A549 (cell line): ENCODE results near the gene CADM1. TPM values are rescaled to one million over a fixed set of nuclear protein-coding genes. Genes with fewer than 3 reads are reported as not detected.

Experiments
- ATAC-seq, 2 experiments: fragments of 200-7000 bp in 1 of 2; fragments of >200 bp in 1 of 2; cut with Nextera tagmentation in 1 of 2; cut with Tn5 transposase in 1 of 2; 3 replicates each; pipeline versions ENCODE4 v1.8.0 to v1.9.1; 2018 to 2020; ENCODE audit warnings: mild to moderate bottlenecking in 1 of 2, moderate library complexity in 1 of 2
- CTCF ChIA-PET: fragments of 300-600 bp; sonication (Branson Sonifier 250); formaldehyde crosslinking; extraction: SDS; loops from one replicate; lab custom pipeline; 2021; ENCODE audit warnings: antibody characterized with exemption, inconsistent platforms; lab: Yijun Ruan, JAX
- POLR2A ChIA-PET: fragments of 350-600 bp; formaldehyde crosslinking; extraction: SDS; loops from one replicate; lab custom pipeline; 2021; ENCODE audit warnings: antibody characterized with exemption, inconsistent platforms; lab: Yijun Ruan, JAX
- DNase-seq, 2 experiments: peaks; one replicate each; pipeline versions ENCODE4 v3.0.0 to v3.0.0-alpha.2; 2011 to 2016; ENCODE audit warnings: low read depth in 1 of 2, low spot score in 1 of 2
- FAIRE-seq: peaks from 2 replicates; lab custom pipeline; 2011; peaks lifted over from hg19 to GRCh38; lab: Jason Lieb, UNC
- H3K27ac ChIP-seq, 2 experiments: fragments of >200 bp; sonication (Bioruptor Twin); formaldehyde crosslinking; 3 replicates each; pipeline ENCODE4 v1.5.1; 2016 to 2017
- H3K4me1 ChIP-seq: fragments of >200 bp; sonication (Bioruptor Twin); formaldehyde crosslinking; 3 replicates; pipeline ENCODE4 v1.6.1; 2016
- H3K4me2 ChIP-seq: fragments of >200 bp; sonication (Bioruptor Twin); formaldehyde crosslinking; 3 replicates; pipeline ENCODE4 v1.6.1; 2016
- H3K4me3 ChIP-seq: fragments of >200 bp; sonication (Bioruptor Twin); formaldehyde crosslinking; 3 replicates; pipeline ENCODE4 v1.5.1; 2016
- H3K9me3 ChIP-seq: fragments of >200 bp; sonication (Bioruptor Twin); formaldehyde crosslinking; 3 replicates; pipeline ENCODE4 v1.6.1; 2016
- CHD2 ChIP-seq: fragments of 150-350 bp; IDR thresholded peaks from 2 replicates; pipeline ENCODE4 v1.6.1; 2014; ENCODE audit warnings: low read length; ENCODE audit not compliant: partially characterized antibody
- CHD4 ChIP-seq: fragments of 200-600 bp; sonication (generic); IDR thresholded peaks from 2 replicates; pipeline ENCODE4 v1.6.1; 2016; ENCODE audit warnings: antibody characterized with exemption, mild to moderate bottlenecking, borderline replicate concordance
- EHF ChIP-seq: fragments of 250-450 bp; sonication (Bioruptor Pico); IDR thresholded peaks from 2 replicates; pipeline ENCODE4 v1.5.0; 2020; ENCODE audit warnings: mild to moderate bottlenecking
- ESRRA ChIP-seq: fragments of 150-350 bp; IDR thresholded peaks from 2 replicates; pipeline ENCODE4 v1.6.1; 2014; ENCODE audit warnings: mild to moderate bottlenecking, low read length, borderline replicate concordance
- FOSB ChIP-seq: fragments of 250-450 bp; sonication (Bioruptor Pico); IDR thresholded peaks from 2 replicates; pipeline ENCODE4 v1.5.0; 2020; ENCODE audit warnings: mild to moderate bottlenecking, moderate library complexity
- FOSL2 ChIP-seq, 2 experiments: fragments of 450-650 bp in 1 of 2; fragments of >200 bp in 1 of 2; sonication (Bioruptor Twin) in 1 of 2; formaldehyde crosslinking; IDR thresholded peaks; 2 replicates each; pipeline versions ENCODE4 v1.5.0 to v1.6.1; 2016 to 2020; ENCODE audit warnings: mild to moderate bottlenecking in 1 of 2, moderate library complexity in 1 of 2
- MAZ ChIP-seq: fragments of 150-350 bp; IDR thresholded peaks from 2 replicates; pipeline ENCODE4 v1.6.1; 2014; ENCODE audit warnings: antibody characterized with exemption, low read depth, low read length, borderline replicate concordance
- PHF8 ChIP-seq: fragments of 200-600 bp; sonication (generic); IDR thresholded peaks from 2 replicates; pipeline ENCODE4 v1.6.1; 2016; ENCODE audit warnings: low read depth, mild to moderate bottlenecking, antibody characterized with exemption, moderate library complexity, borderline replicate concordance
- RARB ChIP-seq: fragments of 250-450 bp; sonication (Bioruptor Pico); IDR thresholded peaks from 2 replicates; pipeline ENCODE4 v1.8.0; 2021; ENCODE audit warnings: mild to moderate bottlenecking, moderate library complexity
- RCOR1 ChIP-seq: fragments of 150-350 bp; IDR thresholded peaks from 2 replicates; pipeline ENCODE4 v1.6.1; 2014; ENCODE audit warnings: antibody characterized with exemption, low read length, low read depth
- TFCP2L1 ChIP-seq: fragments of 250-450 bp; sonication (Bioruptor Pico); IDR thresholded peaks from 2 replicates; pipeline ENCODE4 v1.5.0; 2021; ENCODE audit warnings: mild to moderate bottlenecking
- WGBS: methylation state at CpG from one replicate; pipeline ENCODE4 v1.1.6; 2017; ENCODE audit errors: missing lambda C conversion rate; 5-methylcytosine and 5-hydroxymethylcytosine counted together
- polyA plus RNA-seq, 4 experiments: library from polyadenylated mRNA; depleted of rRNA in 3 of 4; stranded (reverse); fragments of >200 nt; fragmentation: RNase III in 1 of 4; extraction: RNeasy Plus Mini Kit Qiagen cat#74134 plus additional on column Dnase treatment in 1 of 4; gene quantifications; 2 replicates in 3 of 4; 3 replicates in 1 of 4; pipeline ENCODE4 v1.2.3, GENCODE V29; 2011 to 2017
- TF ChIP-seq, protein P1 (sequence below): fragments of >200 bp; sonication (Bioruptor Twin); formaldehyde crosslinking; IDR thresholded peaks from 3 replicates; pipeline ENCODE4 v1.6.1; 2016
- TF ChIP-seq, protein P2 (sequence below): IDR thresholded peaks from 2 replicates; pipeline ENCODE4 v1.6.1; 2012; ENCODE audit warnings: low read depth, borderline replicate concordance
- TF ChIP-seq, protein P3 (sequence below): fragments of >200 bp; sonication (Bioruptor Twin); formaldehyde crosslinking; IDR thresholded peaks from 3 replicates; pipeline ENCODE4 v1.5.1; 2016
- TF ChIP-seq, protein P4 (sequence below): fragments of 150-350 bp; IDR thresholded peaks from 2 replicates; pipeline ENCODE4 v1.6.1; 2014; ENCODE audit warnings: low read depth, mild to moderate bottlenecking, low read length
- TF ChIP-seq, protein P5 (sequence below): IDR thresholded peaks from 2 replicates; pipeline ENCODE4 v1.6.1; 2012

CADM1 gene
- polyA plus RNA-seq, 2 of the 4 experiments (the other 2 are of a cell fraction): 33.4 to 36.7 TPM

DNA sequence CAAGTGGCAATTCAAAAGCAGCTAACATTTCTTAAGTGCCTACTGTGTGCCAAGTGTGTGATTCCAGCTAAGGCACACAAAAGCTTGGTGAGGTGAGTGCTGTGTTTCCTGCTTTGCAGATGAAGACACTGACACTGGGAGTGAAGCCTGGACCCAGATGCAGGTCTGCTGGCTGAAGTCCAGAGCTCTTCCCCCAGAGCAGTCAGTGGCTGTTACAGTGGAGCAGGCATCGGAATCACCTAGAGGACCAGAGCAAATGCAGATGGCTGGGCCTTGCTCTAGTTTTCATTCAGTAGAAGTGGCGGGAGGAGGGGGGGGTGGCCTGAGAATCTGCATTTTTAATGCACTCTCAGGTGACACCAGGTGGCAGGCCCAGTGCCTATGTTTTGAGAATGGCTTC is 342.3 kb downstream of the CADM1 start:
- no peak overlapping the region for H3K4me2 ChIP-seq
- DNase-seq (no peak), ATAC-seq (no peak), FAIRE-seq (no peak)
- no peaks in the 10 kb centered on the region for H3K9me3 ChIP-seq
- H3K4me3 ChIP-seq: no peak overlapping the region
- ChIA-PET CTCF (interaction anchor here (0.7 to 1.0 kb wide), 2 partner anchors 8 to 10 kb away, joined by 4 read pairs; no protein-coding TSS in a partner anchor), POLR2A (no interaction called here)
- no peak for TF ChIP-seq RCOR1
- TF ChIP-seq FOSB (CRISPR knock-in tag): no peak
- no peak for TF ChIP-seq TFCP2L1
- no peak for TF ChIP-seq CHD2
- TF ChIP-seq, protein P1, sequence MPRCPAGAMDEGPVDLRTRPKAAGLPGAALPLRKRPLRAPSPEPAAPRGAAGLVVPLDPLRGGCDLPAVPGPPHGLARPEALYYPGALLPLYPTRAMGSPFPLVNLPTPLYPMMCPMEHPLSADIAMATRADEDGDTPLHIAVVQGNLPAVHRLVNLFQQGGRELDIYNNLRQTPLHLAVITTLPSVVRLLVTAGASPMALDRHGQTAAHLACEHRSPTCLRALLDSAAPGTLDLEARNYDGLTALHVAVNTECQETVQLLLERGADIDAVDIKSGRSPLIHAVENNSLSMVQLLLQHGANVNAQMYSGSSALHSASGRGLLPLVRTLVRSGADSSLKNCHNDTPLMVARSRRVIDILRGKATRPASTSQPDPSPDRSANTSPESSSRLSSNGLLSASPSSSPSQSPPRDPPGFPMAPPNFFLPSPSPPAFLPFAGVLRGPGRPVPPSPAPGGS: no peak
- TF ChIP-seq RARB (CRISPR knock-in tag): no peak
- TF ChIP-seq, protein P2, sequence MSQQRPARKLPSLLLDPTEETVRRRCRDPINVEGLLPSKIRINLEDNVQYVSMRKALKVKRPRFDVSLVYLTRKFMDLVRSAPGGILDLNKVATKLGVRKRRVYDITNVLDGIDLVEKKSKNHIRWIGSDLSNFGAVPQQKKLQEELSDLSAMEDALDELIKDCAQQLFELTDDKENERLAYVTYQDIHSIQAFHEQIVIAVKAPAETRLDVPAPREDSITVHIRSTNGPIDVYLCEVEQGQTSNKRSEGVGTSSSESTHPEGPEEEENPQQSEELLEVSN: no peak
- TF ChIP-seq, protein P3, sequence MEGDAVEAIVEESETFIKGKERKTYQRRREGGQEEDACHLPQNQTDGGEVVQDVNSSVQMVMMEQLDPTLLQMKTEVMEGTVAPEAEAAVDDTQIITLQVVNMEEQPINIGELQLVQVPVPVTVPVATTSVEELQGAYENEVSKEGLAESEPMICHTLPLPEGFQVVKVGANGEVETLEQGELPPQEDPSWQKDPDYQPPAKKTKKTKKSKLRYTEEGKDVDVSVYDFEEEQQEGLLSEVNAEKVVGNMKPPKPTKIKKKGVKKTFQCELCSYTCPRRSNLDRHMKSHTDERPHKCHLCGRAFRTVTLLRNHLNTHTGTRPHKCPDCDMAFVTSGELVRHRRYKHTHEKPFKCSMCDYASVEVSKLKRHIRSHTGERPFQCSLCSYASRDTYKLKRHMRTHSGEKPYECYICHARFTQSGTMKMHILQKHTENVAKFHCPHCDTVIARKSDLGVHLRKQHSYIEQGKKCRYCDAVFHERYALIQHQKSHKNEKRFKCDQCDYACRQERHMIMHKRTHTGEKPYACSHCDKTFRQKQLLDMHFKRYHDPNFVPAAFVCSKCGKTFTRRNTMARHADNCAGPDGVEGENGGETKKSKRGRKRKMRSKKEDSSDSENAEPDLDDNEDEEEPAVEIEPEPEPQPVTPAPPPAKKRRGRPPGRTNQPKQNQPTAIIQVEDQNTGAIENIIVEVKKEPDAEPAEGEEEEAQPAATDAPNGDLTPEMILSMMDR: no peak
- no peak for TF ChIP-seq EHF (CRISPR knock-in tag)
- TF ChIP-seq, protein P4, sequence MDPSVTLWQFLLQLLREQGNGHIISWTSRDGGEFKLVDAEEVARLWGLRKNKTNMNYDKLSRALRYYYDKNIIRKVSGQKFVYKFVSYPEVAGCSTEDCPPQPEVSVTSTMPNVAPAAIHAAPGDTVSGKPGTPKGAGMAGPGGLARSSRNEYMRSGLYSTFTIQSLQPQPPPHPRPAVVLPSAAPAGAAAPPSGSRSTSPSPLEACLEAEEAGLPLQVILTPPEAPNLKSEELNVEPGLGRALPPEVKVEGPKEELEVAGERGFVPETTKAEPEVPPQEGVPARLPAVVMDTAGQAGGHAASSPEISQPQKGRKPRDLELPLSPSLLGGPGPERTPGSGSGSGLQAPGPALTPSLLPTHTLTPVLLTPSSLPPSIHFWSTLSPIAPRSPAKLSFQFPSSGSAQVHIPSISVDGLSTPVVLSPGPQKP: no peak
- no peak for TF ChIP-seq PHF8
- no peak overlapping the region for H3K27ac ChIP-seq
- WGBS: 61% methylated on average over 2 of the region's 2 CpGs
- H3K4me1 ChIP-seq: no peaks in the 10 kb centered on the region

DNA sequence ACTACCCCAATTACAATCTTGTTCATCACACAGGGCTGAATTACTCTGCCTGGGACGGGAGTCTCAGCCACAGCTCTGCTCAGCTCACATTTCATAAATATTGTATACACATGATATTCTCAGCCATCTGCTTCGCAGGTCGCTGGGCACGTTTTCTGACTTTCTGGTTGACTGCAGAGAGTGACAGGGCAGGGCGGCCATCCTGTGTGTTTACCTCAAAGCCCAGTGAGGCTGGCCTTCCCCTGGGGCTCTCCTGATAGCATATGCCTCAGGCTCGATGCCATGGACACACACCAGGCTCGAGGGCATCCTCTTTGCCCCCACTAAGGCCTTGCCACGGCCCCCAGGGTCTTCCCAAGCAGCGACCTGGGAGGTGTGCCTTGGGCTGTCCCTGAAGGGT is 345.0 kb downstream of the CADM1 start:
- Histone ChIP-seq H3K4me1 (no peaks in the 10 kb centered on the region), H3K27ac (no peak overlapping the region), H3K4me3 (no peak overlapping the region), H3K4me2 (no peak overlapping the region), H3K9me3 (no peaks in the 10 kb centered on the region)
- FAIRE-seq: no peak
- no peak for ATAC-seq
- TF ChIP-seq, protein P1: no peak
- TF ChIP-seq, protein P2: no peak
- TF ChIP-seq ESRRA (no peak), CHD4 (no peak), MAZ (no peak), FOSL2 (IDR thresholded peaks at IDR 0.05) (no peak), FOSL2 (CRISPR knock-in tag; IDR thresholded peaks at IDR 0.05) (no peak)
- TF ChIP-seq, protein P5, sequence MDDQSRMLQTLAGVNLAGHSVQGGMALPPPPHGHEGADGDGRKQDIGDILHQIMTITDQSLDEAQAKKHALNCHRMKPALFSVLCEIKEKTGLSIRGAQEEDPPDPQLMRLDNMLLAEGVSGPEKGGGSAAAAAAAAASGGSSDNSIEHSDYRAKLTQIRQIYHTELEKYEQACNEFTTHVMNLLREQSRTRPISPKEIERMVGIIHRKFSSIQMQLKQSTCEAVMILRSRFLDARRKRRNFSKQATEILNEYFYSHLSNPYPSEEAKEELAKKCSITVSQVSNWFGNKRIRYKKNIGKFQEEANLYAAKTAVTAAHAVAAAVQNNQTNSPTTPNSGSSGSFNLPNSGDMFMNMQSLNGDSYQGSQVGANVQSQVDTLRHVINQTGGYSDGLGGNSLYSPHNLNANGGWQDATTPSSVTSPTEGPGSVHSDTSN: no peak
- DNase-seq: no peak
- ChIA-PET CTCF (no interaction called here), POLR2A (no interaction called here)
- WGBS: 24% methylated on average over 5 of the region's 9 CpGs
